HAP-1 (cell line): ENCODE results near the gene NKPD1.

Experiments used
- DNase-seq, 2 experiments: peaks; one replicate each; pipeline ENCODE4 v3.0.0-alpha.2; 2016 to 2020; ENCODE audit warnings: low spot score in 2 of 2
- H3K27me3 ChIP-seq: fragments of 250-450 bp; sonication (Bioruptor Pico); 2 replicates; pipeline ENCODE4 v1.5.1; 2020; ENCODE audit warnings: low read depth, mild to moderate bottlenecking, moderate library complexity
- H3K36me3 ChIP-seq: fragments of 250-450 bp; sonication (Bioruptor Pico); replicated peaks from 2 replicates; pipeline ENCODE4 v1.5.1; 2020; ENCODE audit warnings: mild to moderate bottlenecking
- H3K4me1 ChIP-seq: fragments of 250-450 bp; sonication (Bioruptor Pico); 2 replicates; pipeline ENCODE4 v1.5.1; 2020; ENCODE audit warnings: mild to moderate bottlenecking
- H3K4me3 ChIP-seq: fragments of 250-450 bp; sonication (Bioruptor Pico); 2 replicates; pipeline ENCODE4 v1.5.1; 2020; ENCODE audit warnings: mild to moderate bottlenecking, moderate library complexity
- H3K9me3 ChIP-seq: fragments of 250-450 bp; sonication (Bioruptor Pico); 2 replicates; pipeline ENCODE4 v1.5.1; 2020; ENCODE audit warnings: mild to moderate bottlenecking, moderate library complexity
- in situ Hi-C: fragments of 300-500 bp; cut with MboI; formaldehyde crosslinking; loops from 3 replicates; pipeline ENCODE4 v1.14.3; 2020; ENCODE audit warnings: low sequenced_read_pairs, inconsistent platforms, mixed read lengths

The NKPD1 gene, protein sequence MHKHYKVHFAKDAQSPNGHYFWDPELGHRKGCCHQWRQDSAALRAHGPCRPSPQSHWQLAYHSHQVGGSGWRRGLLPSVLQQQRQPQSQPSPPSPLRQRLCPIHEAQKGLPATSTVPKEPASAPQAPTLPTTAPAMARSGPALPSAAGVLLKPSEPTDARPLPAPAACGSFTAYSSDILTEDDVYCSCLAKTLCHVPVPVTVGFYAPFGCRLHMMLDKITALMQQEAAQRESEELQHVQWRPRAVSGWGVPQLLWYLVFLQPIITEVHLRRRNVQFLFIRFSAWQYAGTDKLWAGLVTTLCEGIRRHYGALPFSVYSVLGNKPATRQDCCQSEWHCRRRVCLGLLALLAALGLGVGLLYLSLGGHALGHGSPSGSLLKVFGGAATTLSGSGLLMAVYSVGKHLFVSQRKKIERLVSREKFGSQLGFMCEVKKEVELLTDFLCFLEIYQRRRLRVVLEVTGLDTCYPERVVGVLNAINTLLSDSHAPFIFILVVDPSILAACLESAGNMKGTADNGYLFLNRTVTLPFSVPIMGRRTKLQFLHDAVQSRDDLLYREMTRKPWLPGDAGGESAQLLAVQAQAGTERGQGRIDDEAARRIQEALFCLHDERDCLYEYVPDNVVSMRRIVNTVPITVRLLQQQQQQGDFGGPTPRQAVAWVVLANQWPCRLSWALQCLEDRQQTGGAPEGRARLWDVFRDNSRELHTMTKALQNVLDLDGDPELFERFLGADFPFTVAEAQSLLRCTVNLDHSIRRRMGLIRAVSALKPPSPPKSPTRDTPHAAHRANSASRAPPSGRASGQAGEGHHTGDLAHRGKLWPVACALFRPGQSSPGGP

DNA sequence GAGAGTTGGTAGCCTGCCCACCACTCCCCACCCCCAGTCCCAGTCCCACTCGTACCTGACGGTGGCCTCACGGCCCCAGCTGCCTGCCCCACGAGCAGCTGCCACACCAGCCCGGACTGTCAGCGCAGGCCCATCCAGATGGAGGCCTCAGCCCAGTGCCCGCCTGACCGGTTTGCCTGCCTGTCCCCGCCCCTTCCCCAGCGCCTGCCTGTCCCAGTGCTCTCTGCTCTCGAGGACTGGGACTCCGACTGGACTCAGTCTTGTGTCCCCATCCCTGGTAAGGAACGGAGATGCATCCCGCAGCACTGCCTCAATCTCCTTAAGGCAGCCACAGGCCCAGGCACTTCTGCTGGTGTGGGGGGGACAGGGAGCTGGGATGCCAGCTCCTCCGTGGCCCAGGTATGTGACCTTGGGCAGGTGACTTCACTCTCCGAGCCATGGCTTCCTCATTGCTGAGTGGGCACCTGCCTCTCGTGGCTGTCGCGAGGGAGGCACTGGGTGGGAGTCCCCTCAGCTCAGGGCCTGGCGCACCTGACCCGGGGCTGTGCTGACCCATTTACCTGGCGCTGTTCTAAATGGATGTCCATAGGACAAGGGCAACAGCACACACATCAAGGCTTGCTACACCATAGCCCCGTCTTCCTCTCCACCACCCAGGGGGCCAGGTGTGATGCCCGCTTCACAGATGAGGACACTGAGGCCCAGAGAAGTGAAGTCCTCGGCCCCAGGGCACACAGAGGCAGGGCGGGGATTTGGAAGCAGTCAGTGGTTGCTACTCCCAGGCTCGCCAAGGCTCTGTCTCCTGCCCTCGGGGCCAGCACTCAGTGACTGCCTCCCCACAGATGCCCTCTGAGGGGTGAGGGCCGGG is at the start of gene NKPD1:
TSS of gene NKPD1 (minus strand) at position 113 of the 868 bp plus-strand sequence. CDS start 832 bp downstream, outside the sequence.
- in situ Hi-C loops = no loop called here
- Histone ChIP-seq H3K9me3 (no peaks in the 10 kb centered on the region), H3K36me3 (no peaks in the 10 kb centered on the region), H3K4me1 (peaks cover 3% of the 10 kb centered on the region; the same call in 1 of the 2 replicates), H3K27me3 (no peaks in the 10 kb centered on the region), H3K4me3 (no peak within 1 kb of the TSS)
- no peak for DNase-seq

DNA sequence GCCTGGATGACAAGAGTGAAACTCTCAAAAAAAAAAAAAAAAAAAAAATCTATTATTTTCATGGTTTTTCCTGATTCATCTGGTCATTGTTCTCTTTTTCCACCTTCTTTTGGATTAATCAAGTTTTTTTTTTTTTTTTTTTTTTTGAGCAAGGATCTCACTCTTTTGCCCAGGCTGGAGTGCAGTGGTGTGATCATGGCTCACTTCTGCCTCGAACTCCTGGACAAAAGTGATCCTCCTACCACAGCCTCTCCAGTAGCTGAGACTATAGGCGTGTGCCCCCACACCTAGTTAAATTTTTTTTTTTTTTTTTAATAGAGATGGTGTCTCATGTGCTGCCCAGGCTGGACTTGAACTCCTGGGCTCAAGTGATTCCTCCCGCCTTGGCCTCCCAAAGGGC is 45.5 kb upstream of the NKPD1 start:
- H3K27me3 ChIP-seq = no peaks in the 10 kb centered on the region
- H3K36me3 ChIP-seq = no peaks in the 10 kb centered on the region
- no peak overlapping the region for H3K4me3 ChIP-seq
- no peak for DNase-seq
- in situ Hi-C loops = no loop called here
- H3K9me3 ChIP-seq = no peaks in the 10 kb centered on the region
- H3K4me1 ChIP-seq = no peaks in the 10 kb centered on the region; the same call in 1 of the 2 replicates

DNA sequence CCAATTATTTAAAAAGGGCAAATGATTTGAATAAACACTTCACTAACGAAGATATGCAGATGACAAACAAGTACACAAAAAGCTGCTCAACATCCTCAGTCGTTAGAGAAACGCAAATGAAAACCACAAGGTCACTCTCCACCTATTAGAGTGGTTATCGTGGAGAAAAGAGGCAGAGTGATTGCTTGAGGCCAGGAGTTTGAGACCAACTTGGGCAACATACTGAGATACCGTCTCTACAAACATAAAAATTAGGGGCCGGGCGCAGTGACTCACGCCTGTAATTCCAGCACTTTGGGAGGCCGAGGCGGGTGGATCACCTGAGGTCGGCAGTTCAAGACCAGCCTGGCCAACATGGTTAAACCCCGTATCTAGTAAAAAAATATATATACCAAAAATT is 45.0 kb upstream of the NKPD1 start:
- no peaks in the 10 kb centered on the region; the same call in 1 of the 2 replicates for H3K4me1 ChIP-seq
- H3K27me3 ChIP-seq = no peaks in the 10 kb centered on the region
- H3K9me3 ChIP-seq = no peaks in the 10 kb centered on the region
- no peak overlapping the region for H3K4me3 ChIP-seq
- no peaks in the 10 kb centered on the region for H3K36me3 ChIP-seq
- in situ Hi-C loops = no loop called here
- DNase-seq = no peak

DNA sequence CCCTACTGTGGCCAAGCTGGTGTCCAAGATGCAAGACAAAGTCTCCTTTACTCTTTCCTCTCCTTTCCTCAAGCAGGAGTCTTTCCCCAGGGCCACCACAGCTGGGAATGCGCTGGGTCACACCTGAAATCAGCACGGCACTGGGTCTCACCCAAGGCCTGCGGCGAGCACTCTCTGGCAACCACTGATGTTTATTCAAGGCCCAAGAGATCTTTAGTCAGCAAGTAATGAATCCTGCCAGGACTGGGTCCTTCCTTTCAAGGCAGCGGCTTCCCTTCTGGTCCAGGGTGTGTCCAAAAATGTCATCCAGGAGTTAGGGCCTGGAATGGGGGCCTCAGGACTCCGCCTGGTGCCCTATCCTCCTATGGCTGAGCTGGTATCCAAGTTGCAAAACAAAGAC is 41.9 kb upstream of the NKPD1 start:
- no peak for DNase-seq
- Histone ChIP-seq H3K36me3 (no peaks in the 10 kb centered on the region), H3K4me1 (no peaks in the 10 kb centered on the region), H3K9me3 (no peaks in the 10 kb centered on the region), H3K4me3 (no peak overlapping the region), H3K27me3 (no peaks in the 10 kb centered on the region)
- in situ Hi-C loops = no loop called here

DNA sequence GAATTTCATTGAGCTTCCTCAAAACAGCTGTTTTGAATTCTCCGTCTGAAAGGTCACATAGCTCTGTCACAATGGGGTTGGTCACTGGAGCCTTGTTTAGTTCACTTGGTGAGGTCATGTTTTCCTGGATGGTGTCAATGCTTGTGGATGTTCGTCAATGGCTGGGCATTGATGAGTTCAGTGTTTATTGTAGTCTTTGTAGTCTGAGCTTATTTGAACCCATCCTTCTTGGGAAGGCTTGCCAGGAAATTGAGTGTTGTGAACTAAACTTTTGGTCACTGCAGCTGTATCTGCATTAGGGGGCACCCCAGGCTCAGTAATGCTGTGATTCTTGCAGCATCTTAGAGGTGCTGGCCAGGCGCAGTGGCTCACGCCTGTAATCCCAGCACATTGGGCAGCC is 39.8 kb upstream of the NKPD1 start:
- in situ Hi-C loops = no loop called here
- Histone ChIP-seq H3K36me3 (no peaks in the 10 kb centered on the region), H3K4me3 (no peak overlapping the region), H3K9me3 (no peaks in the 10 kb centered on the region), H3K4me1 (no peaks in the 10 kb centered on the region), H3K27me3 (no peaks in the 10 kb centered on the region)
- DNase-seq = peak in 1 of 2 experiments; percentile 51

DNA sequence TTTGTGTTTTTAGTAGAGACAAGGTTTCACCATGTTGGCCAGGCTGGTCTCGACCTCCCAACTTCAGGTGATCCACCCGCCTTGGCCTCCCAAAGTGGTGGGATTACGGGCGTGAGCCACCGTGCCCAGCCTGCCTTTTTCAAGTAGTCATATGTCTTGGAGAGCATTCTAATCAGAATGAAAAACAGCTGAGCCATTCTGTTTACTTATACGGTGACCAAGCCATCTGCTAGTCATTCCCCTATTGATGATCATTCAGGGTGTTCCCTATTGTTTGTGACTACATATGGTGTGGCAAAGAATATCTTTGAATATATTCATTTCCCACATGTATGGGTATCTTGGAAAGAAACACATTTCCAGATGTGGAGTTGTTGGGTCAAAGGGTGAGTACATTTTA is 35.0 kb upstream of the NKPD1 start:
- Histone ChIP-seq H3K27me3 (no peaks in the 10 kb centered on the region), H3K9me3 (no peaks in the 10 kb centered on the region), H3K4me1 (no peaks in the 10 kb centered on the region), H3K36me3 (no peaks in the 10 kb centered on the region), H3K4me3 (no peak overlapping the region)
- in situ Hi-C loops = no loop called here
- no peak for DNase-seq

DNA sequence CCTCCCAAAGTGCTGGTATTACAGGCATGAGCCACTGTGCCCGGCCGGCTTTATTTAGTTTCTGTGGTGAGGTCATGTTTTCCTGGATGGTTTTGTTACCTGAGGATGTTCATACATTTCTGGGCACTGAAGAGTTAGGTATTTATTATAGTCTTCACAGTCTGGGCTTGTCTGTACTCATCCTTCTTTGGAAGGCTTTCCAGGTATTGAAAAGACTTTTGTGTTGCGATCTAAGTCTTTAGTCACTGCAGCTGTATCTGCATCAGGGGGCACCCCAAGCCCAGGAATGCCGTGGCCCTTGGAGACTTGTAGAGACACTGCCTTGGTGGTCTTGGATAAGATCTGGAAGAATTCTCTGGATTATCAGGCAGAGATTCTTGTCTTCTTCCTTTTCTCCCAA is 30.6 kb upstream of the NKPD1 start:
- in situ Hi-C loops = no loop called here
- Histone ChIP-seq H3K4me3 (no peak overlapping the region), H3K9me3 (peaks cover 2% of the 10 kb centered on the region; the same call in 1 of the 2 replicates), H3K36me3 (no peaks in the 10 kb centered on the region), H3K27me3 (no peaks in the 10 kb centered on the region), H3K4me1 (no peaks in the 10 kb centered on the region)
- DNase-seq = no peak

DNA sequence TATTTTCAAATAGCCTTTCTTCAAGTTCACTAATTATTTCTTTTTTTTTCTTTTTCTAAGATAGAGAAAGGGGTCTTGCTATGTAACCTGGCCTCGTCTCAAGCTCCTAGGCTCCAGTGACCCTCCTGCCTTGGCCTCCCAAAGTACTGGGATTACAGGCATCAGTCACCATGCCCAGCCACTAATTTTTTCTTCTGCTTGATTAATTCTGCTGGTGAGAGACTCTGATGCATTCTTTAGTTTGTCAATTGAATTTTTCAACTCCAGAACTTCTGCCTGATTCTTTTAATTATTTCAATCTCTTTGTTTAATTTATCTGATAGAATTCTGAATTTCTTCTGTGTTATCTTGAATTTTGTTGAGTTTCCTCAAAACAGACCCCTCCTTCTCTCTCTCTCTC is 29.2 kb upstream of the NKPD1 start:
- in situ Hi-C loops = loop anchor here (10.0 kb wide), 1 partner anchor 145 kb away; no protein-coding TSS in a partner anchor
- Histone ChIP-seq H3K9me3 (peaks cover 2% of the 10 kb centered on the region; the same call in 1 of the 2 replicates), H3K27me3 (no peaks in the 10 kb centered on the region), H3K4me1 (no peaks in the 10 kb centered on the region), H3K36me3 (no peaks in the 10 kb centered on the region), H3K4me3 (no peak overlapping the region)
- no peak for DNase-seq

DNA sequence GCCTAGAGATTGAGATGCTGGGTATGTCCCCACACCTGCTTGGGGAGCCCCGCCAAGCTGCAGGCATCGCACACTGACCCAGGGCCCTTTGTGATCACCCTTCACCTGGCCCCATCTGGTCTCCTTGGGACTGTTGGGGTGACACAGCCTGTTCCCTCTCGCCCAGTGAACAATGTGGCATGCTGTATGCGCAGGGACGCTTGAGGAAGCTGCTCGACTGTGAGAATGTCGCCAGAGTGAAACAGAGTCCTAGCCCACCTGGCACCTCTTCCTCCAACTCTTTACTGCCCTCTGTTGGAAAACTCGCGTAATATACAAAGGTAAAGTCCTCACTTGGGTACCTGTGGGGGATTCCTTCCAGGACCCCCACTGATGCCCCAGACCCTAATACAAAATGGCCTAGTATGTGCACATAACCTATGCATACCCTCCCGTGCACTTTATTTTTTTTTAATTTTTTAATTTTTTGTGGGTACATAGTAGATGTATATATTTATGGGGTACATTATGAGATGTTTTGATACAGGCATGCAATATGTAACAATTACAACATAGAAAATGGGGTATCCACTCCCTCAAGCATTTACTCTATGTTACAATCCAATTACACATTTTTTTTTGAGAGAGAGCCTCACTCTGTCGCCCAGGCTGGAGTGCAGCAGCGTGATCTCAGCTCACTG is 26.8 kb upstream of the NKPD1 start:
- Histone ChIP-seq H3K36me3 (no peaks in the 10 kb centered on the region), H3K9me3 (peaks cover 2% of the 10 kb centered on the region; the same call in 1 of the 2 replicates), H3K4me3 (no peak overlapping the region), H3K27me3 (no peaks in the 10 kb centered on the region), H3K4me1 (no peaks in the 10 kb centered on the region)
- DNase-seq = peak; percentile 31 to 35
- in situ Hi-C loops = loop anchor here (10.0 kb wide), 1 partner anchor 147 kb away; no protein-coding TSS in a partner anchor

DNA sequence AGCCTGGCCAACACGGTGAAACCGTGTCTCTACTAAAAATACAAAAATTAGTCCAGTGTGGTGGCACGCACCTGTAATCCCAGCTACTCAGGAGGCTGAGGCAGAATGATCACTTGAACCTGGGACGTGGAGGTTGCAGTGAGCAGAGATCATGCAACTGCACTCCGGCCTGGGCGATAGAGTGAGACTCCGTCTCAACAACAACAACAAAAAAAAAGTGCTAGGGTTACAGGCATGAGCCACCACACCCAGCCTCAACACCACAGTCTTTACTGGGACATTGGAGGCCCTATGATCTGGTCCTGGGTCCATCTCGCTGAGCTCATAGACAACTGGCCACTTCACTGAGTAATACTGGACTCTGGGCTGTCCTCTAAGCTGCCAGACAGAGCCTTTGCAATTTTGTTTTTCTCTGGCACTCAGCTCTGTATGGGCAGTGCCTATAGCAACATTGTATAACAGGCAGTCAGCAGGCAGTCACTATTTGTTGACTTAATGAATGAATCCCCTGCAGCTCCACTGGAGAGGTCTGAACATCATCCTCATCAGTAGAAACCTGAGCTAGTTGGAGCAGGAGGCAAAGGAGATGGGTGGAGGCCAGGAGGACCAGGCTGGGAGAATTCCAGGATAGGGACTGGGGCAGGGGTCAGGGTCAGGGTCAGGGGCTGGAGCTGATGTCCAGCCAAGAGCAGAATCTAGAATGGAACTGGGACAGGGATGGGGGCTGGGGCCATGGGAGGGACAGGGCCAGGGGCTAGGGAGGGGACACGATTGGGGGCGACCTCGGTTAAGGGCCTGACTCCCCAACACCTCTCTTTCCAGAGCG is 25.9 kb upstream of the NKPD1 start:
- Histone ChIP-seq H3K9me3 (peaks cover 2% of the 10 kb centered on the region; the same call in 1 of the 2 replicates), H3K27me3 (no peaks in the 10 kb centered on the region), H3K4me3 (no peak overlapping the region), H3K4me1 (no peaks in the 10 kb centered on the region), H3K36me3 (no peaks in the 10 kb centered on the region)
- in situ Hi-C loops = loop anchor here (10.0 kb wide), 1 partner anchor 148 kb away; no protein-coding TSS in a partner anchor
- no peak for DNase-seq

DNA sequence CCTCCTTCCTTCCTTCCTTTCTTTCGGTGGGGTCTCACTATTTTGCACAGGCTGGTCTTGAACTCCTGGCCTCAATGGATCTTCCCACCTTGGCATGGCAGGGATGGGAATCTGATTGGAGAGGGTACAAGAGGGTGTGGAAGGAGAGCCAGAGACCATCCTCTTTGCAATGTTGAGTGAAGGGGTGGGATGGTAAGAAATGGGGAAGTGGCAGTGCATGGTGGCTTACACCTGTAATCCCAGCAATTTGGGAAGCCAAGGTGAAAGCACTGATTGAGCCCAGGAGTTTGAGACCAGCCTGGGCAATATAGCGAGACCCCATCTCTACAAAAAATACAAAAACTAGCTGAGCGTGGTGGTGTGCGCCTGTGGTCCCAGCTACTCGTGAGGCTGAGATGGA is 23.3 kb upstream of the NKPD1 start:
- DNase-seq = no peak
- peaks cover 4% of the 10 kb centered on the region for H3K4me1 ChIP-seq
- H3K9me3 ChIP-seq = no peaks in the 10 kb centered on the region
- in situ Hi-C loops = loop anchor here (10.0 kb wide), 1 partner anchor 151 kb away; no protein-coding TSS in a partner anchor
- H3K36me3 ChIP-seq = peaks cover 8% of the 10 kb centered on the region; the same call in 1 of the 2 replicates
- H3K4me3 ChIP-seq = no peak overlapping the region
- H3K27me3 ChIP-seq = no peaks in the 10 kb centered on the region

DNA sequence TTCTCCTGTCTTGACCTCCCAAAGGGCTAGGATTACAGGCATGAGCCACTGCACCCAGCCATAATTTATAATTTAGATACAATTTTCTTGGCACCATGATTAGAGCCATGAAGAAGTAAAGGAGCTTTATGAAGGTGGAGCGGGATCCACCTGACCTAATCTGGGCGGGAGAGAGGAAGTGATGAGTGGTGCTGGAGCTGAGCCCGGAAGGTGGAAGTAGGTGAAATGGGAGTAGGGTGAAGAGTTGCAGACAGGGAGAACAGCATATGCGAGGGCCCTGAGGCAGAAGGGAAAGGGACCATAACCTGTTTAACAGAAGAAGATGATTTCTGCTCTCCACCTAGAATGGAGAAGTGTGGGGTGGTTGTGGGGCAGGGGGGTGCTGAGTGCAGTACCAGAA is 22.0 kb upstream of the NKPD1 start:
- in situ Hi-C loops = loop anchor here (10.0 kb wide), 1 partner anchor 152 kb away; no protein-coding TSS in a partner anchor
- Histone ChIP-seq H3K27me3 (no peaks in the 10 kb centered on the region), H3K4me3 (no peak overlapping the region), H3K36me3 (peaks cover 8% of the 10 kb centered on the region; the same call in 1 of the 2 replicates), H3K4me1 (peaks cover 4% of the 10 kb centered on the region), H3K9me3 (no peaks in the 10 kb centered on the region)
- no peak for DNase-seq
